Activated T-cell treated with anti-CD3 and anti-CD28 coated beads for 48 hours (primary cell): ENCODE results near the gene WNK2.
"Not testable (repeated sequence)": the region's sequence is repeated elsewhere in the genome, so short reads cannot be mapped to it uniquely, and the experiment has no call there.

Experiments
- DNase-seq: peaks from one replicate; pipeline ENCODE4 v3.0.0-alpha.2; 2020; ENCODE audit warnings: low read depth

WNK2 gene

DNA sequence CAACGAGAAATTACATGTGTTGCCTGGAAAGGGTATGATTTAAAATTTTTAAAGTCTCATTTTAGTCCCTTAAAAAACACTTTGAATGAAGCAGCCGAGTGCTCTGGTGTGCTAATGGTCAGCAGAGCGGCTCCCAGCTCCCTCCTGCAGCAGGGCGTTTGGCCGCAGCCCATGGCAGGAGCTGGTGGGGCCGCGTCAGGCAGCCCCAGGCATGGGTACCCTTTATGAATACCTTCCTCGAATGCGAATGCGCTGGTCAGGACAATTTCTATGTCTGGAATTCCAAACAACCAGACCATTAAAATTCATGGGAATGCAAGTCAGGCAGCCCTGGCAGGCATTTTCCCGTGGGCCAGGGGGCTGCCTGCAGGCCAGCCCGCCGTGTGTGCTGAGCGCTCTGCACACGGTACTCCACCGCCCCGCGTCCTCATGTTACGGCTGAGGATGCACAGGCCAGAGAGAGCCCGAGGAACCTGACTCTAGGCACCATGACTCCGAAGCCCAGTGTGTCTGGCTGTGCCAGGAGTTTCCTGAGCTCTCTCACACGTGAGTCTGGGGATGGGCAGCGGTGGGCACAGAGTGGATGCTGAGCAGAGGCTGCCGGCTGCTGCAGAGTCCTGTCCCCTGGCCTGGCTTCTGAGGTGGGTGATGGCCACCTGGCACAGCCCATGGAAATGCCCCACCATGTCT is 123.7 kb downstream of the WNK2 start:
- DNase-seq = no peak

DNA sequence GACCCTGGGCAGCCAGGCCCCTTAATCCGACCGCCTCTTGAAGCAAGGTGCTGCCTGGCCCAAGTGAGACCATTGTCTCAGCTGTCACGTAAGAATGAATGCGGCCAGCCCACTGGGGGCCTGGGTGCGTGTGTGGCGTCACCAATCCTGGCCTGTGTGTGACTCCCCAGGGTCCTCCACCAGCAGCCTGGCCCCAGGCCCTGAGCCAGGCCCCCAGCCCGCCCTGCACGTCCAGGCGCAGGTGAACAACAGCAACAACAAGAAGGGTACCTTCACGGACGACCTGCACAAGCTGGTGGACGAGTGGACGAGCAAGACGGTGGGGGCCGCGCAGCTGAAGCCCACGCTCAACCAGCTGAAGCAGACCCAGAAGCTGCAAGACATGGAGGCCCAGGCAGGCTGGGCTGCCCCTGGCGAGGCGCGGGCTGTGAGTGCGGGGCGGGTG is 124.2 kb downstream of the WNK2 start:
- DNase-seq = no peak

DNA sequence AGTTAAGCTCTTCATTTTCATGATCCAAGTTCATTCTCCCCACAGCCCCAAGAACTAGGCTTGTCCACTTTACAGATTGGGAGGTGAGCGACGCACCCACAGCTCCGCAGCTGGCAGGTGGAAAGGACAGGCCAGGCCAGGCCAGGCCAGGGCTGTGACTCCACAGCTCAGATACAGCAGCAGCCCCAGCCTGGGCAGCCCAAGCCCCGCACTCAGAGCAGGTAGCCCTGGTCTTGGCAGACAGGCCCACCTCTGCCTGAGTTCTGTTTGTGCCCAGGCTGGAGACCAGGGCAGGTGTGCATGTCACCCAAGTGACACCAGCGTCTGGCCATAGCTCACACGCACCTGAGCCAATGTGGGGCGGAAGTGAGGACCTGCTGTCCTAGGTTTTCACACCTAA is 124.7 kb downstream of the WNK2 start:
- DNase-seq = no peak

DNA sequence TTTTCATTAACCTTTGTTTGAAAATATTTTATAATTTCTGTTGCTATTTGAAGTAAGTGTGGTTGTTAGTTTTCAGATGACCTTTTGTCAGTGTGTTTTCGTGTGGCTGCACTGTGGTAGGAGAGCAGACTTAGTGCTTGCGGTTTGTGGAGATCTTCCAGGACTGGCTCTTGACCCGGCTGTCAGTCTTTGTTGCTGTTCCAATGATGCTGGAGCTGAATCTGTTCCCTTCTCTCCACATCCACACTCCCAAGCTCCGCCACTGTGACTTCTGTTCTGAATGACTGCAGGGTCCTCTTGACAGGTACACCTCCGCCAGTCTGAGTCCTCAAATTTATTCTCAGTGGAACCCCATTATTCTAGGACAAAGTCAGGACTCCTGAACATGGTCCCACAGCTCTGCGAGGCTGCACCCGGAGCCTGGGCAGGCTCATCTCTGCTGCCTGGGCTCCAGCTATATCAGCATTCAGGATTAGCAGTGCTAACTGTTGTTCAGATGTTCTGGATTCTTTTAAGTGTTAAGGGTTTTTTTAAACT is 126.0 kb downstream of the WNK2 start:
- no peak for DNase-seq

DNA sequence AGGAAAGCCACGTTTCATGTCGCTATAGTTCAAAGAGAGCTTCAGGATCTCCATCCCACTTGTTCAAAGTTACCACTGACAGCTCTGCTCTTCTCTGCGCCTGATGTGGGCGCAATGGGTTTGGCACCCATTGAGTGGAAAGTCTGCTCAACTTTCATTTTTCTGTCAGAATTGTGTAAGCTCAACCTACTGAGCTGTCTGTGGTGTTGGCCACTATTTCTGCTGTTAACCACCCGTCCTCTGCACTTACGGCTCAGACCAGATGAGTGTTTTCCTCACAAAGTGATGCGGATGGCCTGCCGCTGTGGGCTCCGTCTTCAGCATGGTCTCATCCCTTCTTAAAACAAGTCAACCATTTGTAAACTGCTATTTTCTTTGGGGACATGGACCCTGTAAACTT is 131.2 kb downstream of the WNK2 start:
- DNase-seq = no peak

DNA sequence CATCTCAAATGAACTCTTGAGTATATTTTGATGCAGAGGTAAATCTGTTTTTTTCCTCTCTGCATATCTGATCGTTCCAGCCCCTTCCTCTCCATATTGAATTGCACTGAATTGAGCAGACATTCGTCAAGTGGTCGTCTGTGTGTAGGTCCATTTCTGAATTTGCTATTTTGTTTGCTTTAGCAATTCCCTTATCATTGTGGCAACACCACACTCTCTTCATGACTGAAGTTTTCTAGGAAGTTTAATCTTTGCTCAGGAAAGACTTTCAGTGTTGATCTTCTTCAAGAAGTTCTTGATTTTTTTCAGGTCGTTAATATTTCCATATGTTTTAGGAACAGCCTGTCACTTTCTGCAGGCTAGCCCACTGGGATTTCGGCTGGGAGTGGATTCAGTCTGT is 132.0 kb downstream of the WNK2 start:
- no peak for DNase-seq

DNA sequence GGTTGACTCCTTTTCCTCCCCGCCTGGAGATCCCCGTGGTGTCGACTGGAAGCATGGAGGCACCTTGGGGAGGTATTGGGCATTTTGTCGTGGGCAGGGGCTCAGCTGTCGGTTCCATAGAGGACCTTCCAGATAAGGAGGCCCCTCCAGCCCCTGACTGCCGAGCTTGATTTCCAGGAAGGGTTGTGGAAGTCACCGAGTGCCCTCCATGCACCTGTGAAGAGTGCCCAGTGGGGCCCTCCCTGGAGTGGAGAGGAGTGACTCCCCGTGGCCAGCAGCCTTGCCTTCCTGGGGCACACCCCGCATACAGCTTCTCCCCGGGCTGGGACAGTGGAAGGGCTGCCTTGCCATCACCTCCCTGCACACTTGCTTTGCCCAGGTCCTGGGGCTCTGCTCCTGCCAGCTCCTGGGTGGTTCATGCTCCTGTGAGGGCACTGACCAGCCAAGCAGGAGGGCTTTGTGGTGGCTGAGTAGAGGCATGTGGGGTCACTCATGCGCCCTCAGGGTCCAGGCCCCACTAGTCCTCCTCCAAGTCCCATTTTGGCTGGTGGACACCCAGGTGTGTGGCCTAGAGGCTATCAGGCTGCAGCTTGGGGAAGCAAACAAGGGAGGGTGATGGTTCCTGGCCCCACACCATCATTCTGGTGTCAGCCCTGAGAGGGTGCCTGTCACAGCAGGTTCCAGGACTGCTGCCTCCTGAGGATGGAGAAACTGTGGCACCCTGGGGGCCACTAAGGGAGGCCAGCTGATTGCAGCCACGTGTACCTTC is 133.0 kb downstream of the WNK2 start:
- DNase-seq = no peak

DNA sequence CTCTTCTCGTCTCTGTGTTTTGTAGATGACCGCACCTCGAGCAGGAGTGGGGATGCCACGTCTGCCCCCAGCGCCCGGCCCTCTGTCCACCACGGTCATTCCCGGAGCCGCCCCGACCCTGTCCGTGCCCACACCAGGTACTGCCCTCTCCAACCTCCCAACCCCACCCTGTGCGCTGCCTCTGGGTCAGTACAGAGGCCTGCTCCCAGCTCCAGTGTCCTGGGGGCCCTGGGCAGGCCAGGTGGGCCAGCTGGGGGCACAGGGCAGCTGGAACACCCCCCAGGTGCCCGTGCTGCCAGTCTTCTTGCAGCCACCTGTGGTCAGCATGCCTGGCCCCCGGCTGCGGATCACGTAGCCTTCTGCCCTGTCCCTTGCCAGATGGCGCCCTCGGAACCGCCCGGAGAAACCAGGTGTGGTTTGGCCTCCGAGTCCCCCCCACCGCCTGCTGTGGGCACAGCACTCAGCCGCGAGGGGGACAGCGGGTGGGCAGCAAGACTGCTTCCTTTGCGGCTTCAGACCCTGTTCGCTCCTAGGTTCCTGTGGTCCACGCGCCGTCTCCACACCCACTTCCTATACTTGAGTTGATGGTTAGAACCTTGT is 133.7 kb downstream of the WNK2 start:
- no peak for DNase-seq

DNA sequence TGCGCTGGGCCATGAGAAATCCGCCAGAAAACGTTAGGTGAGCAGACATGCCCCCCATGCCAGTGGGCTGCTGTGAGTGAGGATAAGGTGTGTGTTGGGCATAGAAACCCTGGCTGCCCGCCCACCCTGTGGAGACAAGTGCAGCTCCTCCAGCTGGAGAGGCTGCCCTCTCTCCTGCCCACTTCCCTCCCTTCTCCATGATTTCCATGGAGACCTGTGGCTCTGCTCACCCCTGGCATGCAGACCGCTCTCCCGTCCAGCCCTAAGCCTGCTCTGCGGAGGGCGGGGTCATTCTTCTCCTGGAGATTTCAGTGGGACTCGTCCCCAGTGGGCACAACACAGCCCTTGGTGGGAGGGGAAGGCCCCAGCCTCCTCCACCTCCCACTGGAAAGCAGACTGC is 134.5 kb downstream of the WNK2 start:
- DNase-seq = no peak

DNA sequence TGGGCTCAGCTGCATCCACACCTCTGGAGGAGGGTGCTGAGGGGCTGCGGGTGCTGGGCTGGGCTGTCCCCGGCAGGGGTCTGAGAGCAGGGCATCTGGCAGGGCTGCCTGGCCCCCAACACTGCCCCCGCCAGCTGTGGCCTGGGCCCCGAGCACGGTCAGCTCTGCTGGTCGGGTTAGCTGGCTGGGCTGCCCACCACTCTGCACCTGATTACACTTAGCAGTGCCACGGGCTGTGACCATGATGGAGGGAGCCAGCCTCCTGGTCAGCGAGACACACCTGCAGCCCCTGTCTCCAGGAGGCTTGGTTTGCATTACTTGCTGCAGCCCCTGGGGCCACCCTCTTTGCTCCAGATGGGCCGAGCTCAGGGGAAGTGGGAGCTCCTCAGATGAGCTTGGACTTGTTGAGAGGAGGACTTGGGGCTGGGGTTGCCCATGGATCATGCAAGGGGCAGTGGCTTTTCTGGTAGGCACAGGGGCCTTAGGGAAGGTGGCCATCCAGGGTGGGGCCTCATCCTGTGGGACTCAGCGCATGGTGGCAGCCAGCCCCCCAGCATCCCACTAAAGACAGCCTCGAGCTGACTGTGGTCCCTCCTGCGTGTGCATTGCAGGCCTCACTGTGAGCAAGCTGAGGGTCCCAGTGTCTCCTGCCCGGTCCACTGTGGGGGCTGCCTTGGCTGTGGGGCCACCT is 135.5 kb downstream of the WNK2 start:
- no peak for DNase-seq

DNA sequence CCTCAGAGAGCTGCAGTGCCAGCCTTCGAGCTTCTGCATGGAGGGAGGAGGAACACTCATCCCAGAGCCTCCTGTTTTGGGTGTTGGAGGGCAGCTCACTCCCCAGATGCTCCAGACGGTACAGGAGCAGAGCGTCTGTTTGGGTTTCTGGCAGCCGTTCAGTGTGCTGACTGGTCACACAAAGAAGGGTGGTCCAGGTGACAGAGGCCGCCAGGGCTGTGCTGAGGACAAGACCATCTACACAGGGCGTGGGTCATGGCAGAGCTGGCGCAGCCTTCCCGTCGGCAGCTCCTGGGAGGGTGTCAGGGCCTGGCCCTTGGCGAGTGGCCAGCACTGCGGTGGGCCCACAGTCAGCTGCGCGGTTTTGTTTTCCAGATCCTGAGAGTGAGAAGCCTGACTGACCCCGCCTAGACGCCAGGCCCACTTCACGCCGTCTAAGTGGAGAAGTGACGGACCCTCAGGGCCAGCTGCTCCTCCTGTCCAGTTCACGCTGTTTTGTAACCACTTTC is 136.1 kb downstream of the WNK2 start:
- no peak for DNase-seq

DNA sequence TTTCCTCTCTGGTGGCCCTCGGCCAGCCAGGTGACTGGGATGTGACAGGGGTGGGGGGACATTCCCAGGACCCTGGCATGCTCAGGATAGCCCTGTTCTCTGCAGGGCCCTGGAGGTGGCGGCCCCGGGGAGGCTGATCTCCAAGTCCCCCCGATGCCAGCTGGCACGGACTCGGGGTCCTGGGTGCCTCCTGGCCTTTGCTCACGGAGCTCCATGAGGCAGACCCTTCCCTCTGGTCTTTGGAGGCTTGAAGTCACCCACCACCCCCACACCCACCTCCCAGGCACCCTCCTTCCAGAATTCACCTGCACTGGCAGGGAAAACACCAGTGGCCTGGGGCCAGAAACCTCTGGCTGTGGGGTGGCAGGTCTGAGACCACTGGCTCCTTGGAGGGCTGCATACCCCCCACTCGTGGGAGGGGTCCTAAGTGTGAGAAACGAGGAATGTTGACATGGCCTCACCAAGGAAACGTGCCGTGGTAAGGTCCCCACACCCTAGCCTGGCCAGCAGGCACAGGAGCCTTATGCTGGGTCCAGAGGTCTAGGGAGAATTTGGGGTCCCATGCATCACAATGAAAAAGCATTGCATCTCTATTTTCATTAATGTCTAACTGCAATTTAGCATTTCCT is 136.8 kb downstream of the WNK2 start:
- DNase-seq = no peak

DNA sequence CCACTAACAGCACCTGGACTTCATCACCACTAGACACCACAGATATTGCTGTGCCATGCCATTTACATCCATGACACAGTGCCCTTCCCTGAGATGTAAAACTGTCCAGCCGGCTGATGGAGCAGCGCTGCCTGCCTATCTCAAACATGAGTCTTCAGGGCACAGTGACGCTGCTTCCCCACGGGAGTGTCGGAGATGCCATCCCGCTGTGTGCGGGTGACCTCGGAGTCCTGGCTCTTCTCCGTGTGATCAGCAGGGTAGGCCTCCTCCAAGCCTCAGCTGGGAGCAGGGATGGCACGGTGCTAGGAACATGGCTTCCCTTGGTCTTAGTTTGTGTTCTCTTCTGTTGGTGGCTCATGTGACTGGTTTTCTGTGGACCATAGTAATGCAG is 137.3 kb downstream of the WNK2 start:
- no peak for DNase-seq

DNA sequence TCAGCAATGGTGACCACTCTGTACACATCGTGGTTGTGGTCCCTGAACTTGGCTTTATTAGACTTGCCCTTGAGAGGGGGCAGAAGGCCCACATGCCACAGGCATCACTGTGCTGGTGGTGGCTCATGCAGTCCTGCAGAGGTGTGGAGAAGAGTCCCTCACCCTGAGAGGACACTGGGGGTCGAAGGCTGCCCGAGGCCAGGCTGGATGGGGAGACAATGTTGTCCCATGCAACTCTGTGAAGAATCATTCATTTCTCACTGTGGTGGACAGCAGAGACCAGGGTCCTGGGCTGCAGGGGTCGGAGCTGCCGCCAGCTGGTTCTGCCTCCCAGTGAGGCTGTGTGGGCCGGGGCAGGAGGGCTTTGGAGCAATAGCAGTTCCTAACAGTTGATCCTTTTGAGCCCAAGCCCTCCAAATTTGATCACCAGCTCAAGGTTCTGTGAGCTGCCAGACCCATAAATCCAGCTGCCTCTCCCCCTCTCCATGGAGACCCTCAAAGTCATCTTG is 139.6 kb downstream of the WNK2 start:
- not testable (repeated sequence) for DNase-seq

DNA sequence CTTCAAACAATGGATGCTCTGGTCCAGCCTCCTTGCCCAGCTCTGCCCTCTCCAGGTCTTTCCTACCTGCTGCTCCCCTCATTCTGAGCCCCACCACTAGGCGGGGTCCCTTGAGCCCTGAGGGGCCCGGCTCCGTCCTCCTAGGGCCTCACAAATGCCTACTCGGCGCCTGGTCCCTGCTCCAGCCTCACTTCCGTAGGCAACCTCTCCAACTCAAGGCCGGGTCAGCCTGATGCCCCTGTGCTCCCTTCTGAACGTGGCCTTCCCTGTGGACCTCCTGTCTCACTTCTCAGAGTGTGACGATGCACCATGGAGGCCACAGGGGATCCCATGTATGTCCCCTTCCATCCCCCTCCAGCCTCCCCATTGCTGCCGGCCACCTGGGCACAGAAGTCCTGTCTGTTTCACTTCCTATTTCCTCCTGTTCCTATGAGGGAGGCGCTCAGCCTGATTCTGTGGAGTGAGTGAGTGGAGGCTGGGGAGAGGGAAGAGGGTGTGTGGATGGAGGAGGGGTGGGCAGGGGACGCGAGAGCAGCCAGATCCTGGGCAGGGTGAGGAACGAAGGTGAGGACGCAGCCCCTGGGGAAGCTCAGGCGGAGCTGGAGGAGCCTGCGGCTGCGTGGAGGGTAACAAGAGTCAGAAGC is 140.4 kb downstream of the WNK2 start:
- no peak for DNase-seq

DNA sequence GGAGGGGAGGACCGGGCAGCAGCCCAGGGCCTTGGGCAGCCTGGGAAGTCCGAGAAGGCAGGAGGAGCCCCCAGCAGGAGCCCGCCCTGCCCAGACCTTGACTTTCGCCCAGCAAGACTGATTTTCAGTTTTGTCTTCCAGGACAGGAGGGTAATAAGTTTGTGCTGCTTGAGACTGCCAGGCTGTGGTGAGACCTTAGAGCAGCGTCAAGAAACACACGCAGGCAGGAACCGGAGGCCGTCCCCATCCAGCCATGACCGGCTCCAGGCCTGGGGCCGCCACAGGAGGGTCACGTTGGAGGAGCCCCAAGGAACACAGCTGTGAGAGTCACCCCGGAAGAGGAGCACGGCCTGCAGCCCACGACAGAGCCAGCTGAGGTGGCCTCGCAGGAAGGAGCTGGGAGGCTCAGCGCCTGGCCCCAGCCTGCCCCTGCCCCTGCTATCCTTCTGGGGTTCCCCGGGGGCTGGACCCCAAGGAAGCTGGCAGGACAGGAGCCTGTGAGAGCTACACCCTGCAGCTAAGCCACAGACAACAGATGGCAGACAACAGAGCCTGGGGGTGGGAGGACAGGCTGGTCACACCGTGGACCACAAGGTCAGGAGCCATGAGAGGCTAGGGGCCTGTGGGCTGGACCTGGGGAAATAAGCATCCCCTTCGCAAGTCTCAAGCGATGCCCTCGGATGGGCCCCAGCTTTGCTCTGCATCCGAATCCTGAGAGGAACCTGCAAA is 141.5 kb downstream of the WNK2 start:
- no peak for DNase-seq

DNA sequence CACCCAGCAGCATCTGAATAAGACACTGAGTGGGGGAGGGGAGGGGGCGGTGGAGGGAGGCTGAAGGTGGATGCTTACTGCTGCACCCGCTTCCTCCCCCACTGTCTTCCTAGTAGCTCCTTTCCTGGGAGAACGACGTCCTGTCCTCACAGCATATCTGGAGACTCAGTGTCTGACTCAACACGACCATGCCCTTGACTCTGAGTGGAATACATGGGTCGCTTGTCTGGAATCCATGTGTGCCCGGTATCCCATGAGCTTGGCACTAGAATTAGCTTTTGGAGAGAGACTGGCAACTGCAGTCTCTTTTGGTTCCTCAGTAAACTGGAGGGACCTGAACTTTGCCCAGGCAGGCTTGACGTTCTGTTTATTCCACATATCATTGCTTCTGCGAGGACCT is 142.1 kb downstream of the WNK2 start:
- no peak for DNase-seq

DNA sequence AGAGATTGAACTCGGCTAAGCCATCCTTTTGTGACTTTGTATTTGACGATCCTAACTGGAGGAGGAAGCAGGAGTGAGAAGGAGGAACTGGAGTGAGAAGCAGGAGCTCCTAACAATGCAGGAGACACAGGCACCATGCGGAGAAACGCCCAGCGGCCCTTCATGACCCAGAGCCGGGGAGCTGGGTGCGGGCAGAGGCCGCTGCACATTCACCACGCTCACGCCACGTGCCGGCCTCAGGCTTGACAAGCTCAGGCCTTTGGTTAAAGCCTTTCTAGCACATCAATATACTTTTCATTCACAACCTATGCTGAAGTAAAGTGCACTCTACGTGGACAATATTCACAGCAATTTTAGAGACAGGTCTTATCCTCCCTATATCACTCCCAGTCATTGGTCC is 142.7 kb downstream of the WNK2 start:
- DNase-seq = no peak

DNA sequence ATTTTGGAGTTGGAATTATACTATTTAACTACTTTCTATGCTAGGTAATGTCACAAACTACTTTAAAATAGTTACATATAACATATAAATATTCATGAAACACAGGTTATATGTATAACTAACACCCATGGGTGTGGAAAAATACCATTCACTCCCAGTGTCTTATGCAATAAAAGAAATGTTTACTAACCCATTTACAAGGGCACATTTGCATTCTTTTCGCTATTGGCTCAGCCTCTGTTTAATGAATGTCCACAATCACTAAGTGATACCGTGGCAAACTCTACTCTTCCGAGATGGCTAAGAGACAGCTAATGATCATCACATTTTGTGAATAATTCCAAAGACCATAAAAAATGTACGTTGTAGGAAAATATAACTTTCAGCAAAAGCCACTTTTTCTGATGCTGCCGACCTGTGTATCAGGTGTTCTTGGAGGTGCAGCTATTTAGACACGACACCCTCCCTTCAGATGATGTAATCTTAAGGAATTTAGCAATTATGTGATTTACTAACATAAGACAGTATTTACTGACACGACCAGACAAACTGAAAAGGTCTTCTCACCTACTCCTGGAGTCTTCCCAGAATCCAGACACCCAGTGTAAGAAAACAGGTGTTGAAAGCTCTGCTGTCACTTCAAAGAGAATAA is 145.8 kb downstream of the WNK2 start:
- DNase-seq = no peak

DNA sequence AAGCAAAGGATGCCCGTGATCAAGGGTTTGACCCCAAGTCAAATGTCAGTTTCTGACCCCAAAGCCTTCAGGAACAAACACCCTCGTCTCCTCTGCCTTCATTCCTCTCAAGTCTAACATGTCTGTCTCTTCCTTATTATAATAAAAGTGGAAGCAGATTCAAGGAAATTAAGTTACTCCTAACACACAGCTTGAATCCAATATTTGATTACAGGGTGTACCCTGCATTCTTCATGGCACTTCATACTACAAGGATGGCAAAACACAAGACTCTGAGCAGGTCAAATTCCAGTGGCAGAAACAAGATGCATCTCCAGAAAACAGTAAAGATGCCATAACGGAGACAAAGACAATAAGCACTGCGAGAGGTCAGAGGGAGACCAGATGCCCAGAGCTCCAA is 148.4 kb downstream of the WNK2 start:
- DNase-seq = no peak
